ENCODE data around the gene ODF2L.
"Not testable (repeated sequence)": the region's sequence is repeated elsewhere in the genome, so short reads cannot be mapped to it uniquely, and the experiment has no call there.

The ODF2L gene

DNA sequence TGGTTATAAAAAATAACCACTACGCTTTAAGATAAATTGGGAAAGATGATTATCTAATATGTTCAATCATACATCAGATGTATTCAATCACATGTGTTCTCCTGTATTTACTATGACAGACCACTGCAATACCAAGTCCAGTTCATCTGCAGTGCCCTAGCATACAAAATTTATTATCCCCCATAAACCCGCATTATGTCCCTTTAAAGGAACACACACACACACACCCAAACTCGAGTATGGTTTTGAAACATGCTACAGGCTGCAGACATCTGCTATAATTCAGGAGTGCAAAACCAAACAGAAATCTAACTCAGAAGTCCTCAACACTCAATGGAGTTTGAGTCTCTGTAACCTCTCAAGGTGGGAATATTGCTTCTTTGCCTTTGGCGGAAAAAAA, 14.9 kb downstream of the ODF2L start:
- DNase-seq = no peak

DNA sequence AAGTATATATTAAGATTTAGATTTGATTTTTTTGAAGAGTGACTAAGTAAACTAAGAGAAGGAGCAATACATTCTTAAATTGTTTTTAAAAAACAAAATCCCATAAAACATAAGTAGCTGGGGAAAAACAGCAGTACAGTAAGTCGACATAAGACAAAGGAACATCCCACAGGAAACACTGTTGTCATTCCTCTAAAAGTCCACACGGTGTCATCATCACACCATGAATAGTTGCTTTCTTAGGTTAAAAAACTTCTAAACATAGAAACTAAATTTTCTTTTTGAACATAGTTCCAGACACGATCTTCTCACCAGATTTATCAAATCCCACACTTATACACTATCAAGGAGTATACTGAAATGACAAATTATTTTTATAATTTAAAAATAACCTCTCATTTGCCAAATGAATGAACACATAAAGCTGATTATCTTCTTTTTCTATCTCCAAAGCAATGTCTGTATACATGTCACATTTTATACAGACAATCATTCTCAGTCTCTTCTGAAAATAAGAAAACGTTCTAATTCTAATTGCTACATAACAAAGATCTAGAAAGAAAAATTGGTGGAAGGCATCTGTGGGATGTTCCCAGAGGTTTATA, 15.8 kb downstream of the ODF2L start:
- peak; percentile 38 for DNase-seq

DNA sequence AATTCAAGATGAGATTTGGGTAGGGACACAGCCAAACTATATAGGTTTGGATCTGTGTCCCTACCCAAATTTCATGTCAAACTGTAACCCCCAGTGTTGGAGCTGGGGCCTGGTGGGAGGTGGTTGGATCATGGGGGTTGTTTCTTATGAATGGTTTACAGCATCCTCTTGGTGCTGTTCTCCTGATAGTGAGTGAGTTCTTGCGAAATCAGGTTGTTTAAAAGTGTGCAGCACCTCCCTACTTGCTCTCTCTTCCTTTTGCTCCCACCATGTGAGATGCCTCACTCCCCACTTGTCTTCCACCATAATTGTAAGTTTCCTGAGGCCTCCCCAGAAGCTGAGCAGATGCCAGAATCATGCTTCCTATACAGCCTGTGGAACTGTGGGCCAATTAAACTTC, 17.3 kb downstream of the ODF2L start:
- no peak for DNase-seq

DNA sequence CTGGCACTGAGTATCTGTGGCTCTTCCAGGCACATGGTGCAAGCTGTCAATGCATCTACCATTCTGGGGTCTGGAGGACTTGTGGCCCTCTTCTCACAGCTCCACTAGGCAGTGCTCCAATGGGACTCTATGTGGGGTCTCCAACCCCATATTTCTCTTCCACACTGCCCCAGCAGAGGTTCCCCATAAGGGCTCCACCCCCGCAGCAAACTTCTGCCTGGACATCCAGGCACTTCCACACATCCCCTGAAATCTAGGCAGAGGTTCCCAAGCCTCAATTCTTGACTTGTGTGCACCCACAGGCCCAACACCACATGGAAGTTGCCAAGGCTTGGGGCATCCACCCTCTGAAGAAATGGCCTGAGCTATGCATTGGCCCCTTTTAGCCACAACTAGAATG, 18.8 kb downstream of the ODF2L start:
- DNase-seq = no peak

DNA sequence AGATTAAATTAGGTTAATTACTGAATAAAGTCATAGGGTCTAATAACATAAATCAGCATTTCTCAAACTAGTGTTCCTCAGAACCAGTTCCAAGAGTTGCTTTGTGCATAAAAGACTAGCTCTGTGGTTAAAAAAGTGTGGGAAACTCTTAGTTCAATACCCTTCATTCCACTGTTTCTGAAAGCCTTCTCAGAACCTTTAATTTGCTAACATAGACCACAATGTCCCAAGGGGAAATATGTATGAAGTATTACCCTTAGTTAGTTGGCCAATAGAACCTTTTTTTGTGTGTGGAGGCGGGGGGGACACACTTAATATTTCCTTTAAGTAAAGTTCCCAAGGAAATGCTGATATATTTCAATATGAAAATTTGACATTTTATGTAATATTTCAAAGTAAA, 20.4 kb downstream of the ODF2L start:
- no peak for DNase-seq

DNA sequence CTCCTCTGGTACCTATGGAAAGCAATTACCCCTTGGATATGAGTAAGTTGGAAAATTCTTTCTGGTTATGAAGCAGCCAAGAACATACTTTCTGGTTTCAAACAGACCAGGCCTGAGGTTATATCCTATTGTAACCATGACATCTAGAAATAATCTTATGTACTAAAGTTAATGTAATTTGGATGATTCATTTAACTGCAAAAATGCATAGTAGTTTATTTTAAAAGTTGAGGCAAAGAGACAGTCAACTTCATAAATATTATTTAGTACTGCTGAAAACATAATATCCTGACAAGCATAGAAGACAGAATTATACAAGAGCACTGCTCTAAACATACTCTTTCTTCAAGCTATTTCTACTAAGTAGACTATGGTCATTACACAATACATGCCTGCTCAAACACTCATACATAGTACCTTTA, 25.5 kb downstream of the ODF2L start:
- no peak for DNase-seq

DNA sequence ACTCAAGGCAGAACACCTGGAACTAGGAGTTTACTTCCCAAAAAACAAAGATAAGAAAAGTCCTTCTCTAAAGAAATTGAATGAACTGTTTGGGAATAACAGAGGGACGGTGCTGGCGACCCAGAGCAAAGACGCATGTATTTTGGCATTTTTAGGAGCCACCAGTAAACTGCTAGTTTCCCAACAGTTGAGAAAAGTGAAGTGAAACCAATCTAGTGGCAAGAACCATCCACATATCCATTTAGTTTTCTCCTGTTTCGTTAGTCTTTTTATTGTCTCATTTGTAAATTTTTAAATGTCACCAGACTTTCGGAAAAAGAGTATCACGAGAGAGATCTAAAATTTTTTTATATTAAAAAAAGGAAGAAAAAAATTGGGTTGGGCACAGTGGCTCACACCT, 30.2 kb downstream of the ODF2L start:
- DNase-seq = no peak

DNA sequence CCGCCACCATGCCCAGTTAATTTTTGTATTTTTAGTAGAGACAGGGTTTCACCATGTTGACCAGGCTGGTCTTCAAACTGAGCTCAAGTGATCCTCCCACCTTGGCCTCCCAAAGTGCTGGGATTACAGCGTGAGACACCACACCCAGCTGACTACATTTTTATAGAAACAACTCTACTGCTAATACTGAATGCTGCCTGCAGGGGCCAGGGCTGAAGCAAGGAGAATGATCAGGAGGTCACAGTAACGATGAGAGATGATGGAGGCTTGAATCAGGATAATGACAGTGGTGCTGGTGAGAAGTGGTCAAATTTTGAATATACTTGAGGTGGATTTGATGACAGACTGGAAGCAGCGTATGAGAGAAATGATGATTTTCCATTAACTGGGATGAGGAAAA, 33.3 kb downstream of the ODF2L start:
- DNase-seq = no peak

DNA sequence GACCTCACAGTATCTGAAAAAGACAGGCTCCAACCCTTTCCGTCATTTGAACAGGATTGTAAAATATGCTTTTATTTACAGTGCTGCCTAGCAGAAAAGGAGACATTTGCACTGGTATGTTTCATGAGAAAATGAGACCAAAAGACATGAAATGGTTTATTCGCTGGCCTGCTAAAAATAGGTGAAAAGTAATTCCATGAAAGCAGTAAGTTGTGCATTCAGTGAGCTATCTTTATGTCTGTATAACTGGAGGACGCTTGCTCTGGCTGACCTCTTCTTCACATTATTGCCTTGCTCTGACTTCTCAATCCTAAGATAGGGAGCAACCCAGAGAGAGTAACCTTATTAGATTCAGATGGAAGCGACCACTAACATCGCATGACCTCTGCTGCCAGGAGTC, 38.3 kb downstream of the ODF2L start:
- no peak for DNase-seq

DNA sequence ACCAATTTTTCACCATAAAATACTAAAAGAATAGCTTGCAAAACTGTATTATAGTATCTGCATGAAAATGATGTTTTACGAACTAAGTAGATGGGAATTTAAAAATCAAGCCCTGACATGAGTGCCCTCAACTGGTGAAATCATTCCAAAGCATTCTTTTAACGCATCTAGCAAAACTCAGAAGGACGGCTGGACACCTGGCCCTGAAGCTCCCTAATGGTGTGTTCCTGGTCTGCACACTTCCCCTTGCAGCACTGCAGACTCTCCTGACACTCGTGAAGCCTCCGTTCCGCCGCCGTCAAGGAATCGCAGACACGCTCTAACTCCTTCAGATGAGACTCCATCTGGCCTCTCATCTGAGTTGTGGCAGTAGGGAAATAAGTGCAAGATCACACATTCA, 39.9 kb downstream of the ODF2L start:
- no peak for DNase-seq

DNA sequence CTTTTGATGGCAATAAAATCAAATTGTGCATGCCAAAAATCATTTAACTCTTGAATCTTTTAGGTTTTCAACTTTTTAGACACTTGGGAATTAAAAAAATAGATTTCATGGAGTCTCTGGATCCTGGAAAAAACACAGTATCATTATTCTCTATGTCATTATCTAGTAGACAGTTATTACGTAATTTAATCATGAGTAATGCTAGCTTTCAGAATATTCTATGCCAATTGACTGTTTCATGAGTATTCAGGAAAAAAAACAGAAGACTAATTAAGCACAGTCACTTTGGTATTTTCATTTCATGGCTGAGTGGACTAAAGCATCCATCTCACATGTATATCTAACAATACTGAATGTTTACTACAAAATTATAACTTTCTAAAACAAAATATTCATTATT, 44.0 kb downstream of the ODF2L start:
- DNase-seq = no peak

DNA sequence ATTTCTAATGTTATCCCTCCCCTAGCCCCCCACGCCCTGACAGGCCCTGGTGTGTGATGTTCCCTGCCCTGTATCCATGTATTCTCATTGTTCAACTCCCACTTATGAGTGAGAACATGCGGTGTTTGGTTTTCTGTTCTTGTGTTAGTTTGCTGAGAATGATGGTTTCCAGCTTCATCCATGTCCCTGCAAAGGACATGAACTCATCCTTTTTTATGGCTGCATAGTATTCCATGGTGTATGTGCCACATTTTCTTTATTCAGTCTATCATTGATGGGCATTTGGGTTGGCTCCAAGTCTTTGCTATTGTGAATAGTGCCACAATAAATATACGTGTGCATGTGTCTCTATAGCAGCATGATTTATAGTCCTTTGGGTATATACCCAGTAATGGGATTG, 45.9 kb downstream of the ODF2L start:
- not testable (repeated sequence) for DNase-seq

DNA sequence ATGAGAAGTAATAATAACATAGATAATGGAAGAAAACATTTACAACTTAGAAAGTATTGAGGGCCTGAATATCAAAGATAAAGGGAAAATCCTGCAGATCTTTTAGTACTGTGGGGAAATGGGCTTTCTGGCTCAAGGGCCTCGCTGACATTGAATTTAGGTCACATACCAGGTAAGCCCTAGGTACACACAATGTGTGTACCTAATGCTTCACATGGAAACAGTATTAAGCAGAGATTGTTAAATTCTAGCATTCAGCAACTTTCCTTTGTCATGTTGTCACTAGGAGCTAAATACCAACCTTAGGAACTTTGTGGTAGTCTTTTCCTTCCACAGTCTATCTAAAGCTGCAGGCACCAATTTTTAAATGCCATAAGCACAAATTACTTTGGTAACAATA, 49.7 kb downstream of the ODF2L start:
- no peak for DNase-seq

DNA sequence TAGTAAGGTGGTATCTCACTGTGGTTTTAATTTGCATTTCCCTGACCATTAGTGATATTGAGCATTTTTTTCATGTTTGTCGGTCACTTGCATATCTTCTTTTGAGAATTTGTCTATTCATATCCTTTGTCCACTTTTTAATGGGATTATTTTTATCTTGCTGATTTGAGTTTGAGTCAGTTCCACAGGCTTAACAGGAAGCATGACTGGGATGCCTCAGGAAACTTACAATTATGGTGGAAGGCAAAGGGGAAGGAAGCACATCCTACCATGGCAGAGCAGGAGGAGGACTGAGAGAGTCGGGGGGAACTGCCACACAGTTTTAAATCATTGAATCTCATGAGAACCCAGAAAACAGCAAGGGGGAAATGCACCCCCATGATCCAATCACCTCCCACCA, 51.1 kb downstream of the ODF2L start:
- DNase-seq = no peak

DNA sequence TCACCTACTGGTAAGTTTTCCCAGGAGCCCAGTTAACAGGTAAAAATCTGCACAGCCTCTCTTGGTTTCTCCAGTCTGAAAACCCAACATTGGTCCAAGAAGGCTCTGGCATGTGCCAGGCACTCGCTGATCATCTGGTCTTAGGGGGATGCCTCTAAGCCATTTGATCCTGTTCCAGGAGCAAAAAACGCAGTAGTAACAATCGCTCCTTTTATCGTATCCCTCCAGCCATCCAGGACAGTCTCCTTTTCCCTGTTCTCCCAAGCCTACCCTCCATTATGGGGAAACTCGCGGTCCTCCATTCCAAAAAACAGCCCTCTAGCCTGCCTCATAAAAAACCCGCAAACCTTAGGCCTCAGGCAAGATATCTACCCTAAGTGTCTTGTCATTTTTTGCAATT, 56.2 kb downstream of the ODF2L start:
- no peak for DNase-seq

DNA sequence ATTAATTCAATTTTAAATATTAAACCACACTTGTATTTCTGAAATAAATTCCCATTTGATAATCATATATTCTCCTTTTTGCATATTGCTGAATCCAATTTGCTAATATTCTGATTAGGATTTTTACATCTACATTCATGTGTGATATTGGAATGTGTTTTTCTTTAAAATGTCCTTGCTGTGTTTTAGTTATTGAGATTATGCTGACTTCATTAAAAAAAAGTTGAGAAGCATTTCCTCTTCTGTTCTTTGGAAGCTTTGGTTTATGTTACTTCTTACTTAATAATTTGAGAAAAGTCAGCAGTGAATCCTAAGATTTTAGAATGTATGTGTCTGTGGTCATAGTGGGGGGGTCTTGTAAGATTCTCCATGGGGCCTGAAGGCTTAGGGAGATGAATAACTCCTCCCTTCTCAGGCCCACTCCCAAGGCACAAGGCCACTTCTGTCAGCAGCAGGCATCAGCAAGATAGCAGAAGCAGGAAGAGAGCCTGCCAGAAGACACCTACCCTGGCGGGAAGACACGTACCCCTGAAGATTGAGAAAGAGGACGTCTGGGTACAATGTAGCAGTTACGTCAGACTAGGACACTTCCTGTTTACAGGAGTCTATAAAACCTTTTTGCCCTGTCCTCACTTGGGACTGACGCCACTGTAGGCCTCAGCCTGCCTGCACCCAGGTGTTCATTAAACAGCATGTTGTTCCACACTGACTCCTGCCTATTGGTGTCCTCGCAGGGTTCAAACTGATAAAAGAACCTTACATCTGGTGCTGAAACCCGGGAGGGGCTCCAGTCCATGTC, 56.9 kb downstream of the ODF2L start:
- no peak for DNase-seq

DNA sequence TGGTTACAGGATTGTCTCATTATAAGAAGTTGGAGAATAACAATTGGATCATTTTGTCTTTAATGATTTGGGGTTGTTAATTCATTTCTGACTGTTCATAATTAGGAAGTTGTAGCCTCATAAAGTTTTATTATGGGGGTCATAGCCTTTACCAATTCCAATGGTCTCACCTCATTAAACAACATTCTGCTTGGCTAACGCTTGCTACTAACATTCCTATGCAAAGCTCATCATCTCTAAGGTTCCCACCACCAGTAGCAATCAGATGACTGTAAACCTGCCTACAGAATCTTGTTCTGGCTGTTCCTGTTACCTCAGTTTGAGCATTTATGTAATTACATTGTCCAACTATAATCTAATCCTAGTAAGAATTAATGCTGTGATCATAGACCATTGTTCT, 60.2 kb downstream of the ODF2L start:
- DNase-seq = no peak

DNA sequence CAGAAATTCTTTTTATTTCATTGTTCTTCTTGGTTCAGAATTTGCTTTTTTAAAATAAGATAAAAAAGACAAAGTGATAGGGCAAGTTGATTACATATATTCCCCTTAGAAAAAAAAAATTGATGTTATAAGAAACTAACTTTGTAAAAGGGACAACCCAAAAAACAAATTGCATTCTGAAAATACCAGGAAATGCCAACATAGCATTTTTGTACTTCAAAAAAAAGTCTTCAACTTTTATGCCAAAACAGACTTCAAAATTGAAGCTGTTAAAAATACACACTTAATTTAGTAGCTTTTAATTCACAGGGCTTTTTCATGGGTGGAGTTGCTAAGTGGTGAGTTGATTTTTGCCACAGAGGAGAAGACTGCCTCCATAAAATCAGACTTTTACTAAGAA, 70.9 kb downstream of the ODF2L start:
- no peak for DNase-seq

DNA sequence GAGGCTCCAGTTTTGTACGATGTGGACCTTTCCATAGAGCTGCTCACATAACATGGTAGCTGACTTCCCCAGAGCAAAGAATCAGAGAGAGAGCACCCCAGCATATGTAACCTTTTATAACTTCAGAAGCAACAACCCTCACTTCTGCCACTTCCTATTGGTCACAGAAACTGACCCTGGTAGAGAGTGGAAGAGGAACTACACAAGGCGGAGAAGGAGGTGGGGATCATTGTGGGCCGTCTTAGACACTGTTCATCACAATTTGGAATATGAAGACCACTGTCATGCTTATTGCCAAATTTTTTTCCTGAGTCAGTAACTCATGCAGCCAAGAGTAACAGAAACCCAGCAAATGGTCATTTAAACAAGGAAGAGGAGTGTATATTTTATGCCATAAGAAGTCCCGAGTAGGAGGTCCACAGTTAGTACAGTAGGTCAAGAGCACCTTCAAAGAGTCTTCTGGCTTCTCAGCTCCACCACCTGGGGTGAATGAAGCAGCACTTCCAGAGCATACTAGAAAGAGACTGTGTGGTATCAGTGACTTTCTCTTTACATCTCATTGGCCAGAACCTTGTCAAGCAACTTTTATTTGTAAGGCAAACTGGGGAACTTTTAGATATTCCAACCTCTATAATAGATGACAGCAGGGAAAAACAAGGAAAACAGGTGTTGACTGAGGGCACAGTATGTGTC, 71.8 kb downstream of the ODF2L start:
- no peak for DNase-seq

DNA sequence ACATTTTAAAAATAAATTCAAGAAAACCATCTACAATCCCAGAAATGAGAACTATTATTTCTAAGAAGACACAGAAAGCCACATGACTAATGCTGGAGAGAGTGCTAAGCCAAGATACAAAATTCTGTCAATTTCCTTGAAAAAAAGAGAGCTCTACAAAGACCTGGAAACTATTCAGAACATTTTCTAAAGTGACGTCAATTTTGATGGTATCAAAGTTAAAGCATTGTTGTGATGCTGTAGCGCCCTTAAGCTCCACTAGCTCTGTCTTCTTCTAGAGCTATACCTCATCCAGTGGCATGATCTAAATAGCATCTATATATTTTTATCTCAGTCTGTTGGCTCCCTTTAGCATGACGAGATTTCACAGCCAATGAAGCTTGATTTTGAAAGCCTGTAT, 73.9 kb downstream of the ODF2L start:
- DNase-seq = no peak

DNA sequence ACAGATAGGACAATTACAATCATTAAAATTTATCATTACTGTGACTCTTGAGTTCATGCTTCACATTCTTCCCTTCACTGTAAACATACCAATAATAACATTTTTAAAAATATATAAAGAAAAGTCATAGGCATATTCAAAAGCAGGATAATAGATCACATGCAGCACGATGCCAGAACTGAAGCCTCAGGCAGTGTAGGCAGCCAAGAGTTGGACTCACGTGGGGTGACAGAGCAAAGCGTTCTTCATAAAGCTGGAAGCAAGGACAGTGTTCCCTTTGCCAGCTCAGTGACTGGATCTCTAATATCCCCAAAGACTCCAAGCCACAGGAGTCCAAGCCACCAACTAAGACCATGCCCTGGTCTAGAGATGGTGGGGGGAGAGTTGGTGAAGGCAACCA, 77.7 kb downstream of the ODF2L start:
- no peak for DNase-seq

DNA sequence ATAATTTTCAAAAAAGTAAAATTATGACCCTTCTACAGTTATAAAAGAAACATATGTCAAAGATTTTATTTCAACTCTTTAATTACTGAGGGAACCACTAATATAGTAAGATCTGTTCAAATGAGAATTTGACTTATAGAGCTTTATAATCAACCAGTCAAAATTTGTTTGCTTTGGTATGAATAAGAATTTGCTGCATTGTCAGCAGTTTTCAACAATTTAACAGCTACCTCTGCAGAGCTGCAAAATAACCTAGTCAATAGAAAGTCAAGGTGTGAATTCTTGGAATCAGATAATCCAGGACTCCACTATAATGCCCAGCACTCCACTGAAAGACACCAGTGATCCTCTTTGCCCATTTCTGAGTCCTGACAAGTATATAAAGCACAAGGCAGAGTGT, 78.2 kb downstream of the ODF2L start:
- DNase-seq = no peak

DNA sequence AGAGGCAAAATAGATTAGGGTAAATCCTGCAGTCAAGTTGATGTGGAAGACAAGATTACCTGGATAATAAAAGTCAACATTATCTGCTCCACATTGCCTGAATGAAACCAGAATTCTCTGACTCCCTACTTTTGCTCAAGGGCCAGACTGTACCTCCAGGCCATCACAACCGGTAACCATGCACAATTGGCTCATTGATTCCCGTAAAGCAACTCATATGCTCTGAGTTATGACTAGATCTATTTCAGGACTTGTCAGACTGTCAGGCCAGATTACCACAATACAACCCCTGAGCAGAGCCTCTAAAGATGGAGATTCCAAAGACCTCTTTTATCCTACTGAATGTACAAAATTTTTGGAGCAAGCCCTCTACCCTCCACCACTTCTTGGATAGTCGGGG, 90.4 kb downstream of the ODF2L start:
- DNase-seq = no peak

DNA sequence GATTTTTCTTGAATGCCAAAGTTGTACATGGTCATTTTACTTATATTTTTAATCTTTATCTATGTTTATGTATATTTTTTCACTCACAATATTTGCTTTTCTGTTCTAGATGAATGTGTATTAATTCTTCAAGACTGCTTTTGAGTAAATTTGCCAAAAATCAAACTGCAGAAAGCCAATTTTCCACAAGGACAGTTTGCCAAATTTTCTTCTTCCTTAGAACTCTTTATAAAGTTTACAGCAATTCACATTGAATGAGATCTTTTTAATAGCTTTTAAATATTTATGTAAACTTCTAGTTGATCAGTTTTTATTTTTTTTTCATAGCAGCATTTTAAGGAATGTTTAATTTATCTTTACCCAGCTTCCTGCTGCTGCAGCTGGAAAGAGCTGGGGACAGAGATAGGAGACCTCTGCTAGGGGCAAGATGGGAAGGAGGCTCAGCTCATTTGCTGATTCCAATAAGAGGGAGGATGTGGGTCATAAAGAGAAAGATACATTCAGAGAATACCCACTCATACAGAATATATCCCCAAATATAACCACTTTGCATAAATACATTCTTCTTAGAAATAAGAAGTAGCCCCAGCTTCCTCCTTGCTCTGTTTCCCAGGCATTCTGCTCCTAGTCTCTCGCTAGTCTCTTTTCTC, 93.0 kb downstream of the ODF2L start:
- DNase-seq = no peak
